Nasal cavity respiratory epithelium epithelial cell of viscerocranial mucosa (primary cell): ENCODE data around the gene ANKRD26. TPM values are rescaled to one million over a fixed set of nuclear protein-coding genes. Genes with fewer than 3 reads are reported as not detected.

Source experiments
- total RNA-seq: library from RNA; depleted of rRNA; stranded (reverse); fragments of >200 nt; gene quantifications from 2 replicates; pipeline ENCODE4 v1.2.3, GENCODE V29; 2014

Gene ANKRD26
- 5.5 and 8.3 TPM in 2 replicates for total RNA-seq

DNA sequence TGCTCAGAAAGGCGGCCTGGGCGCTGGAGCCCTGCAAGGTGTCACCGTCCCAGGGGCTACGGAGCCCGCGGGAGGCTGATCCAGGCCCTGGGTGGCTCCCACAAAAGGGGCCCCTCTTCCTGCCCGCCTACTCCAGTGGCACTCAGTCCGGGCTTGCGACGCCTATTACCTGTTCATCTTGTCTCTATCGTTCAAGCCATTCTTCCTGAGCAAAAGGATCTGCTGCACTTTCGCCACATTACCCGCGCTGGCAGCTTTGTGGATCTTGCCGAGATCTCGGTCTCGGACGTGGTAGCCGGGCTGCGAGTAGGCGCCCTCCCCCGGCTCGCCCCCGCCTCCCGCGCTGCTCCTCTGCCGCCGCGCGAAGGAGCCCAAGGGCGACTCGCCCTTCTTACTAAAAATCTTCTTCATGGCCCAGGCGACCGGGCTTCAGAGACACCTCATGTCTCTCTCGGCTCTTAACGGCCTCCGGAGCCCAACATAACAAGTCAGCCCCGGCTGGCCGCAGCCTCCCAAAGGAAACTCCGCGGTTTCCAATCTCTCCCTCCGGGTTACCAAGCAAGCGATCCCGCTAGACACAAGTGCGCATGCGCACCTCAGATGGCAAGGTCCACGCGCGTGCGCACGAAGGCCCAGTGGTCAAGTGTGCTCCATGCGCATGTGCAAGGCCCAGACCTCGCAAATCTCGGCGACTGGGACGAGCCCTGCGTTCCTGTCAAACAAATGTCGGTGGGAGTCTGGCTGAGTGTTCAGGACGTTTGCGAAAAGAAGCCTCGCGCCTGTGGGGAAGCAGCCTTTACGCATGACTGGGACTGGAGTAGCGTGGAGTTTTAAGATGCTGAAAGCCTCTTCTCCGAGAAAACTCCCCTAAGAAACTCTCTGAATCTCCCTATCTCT, at the start of gene ANKRD26:
Gene ANKRD26 (minus strand): TSS at position 579 of the 897 bp plus-strand sequence. CDS start 168 bp downstream, at position 411.

Other genes with a start within 250 kb of the ANKRD26 start
- gene ABI1, start 239.5 kb downstream of the ANKRD26 start, total RNA-seq: 58.4 and 63.3 TPM in 2 replicates
- gene YME1L1, start 53.9 kb upstream of the ANKRD26 start, total RNA-seq: 145 and 189 TPM in 2 replicates
- gene MASTL, start 54.9 kb upstream of the ANKRD26 start, total RNA-seq: 10.4 and 11.3 TPM in 2 replicates
- gene ACBD5, start 140.3 kb upstream of the ANKRD26 start, total RNA-seq: 28.7 and 29.0 TPM in 2 replicates